Measurements from ENCODE around the gene OBP2A.
"Not testable (repeated sequence)": the region's sequence is repeated elsewhere in the genome, so short reads cannot be mapped to it uniquely, and the experiment has no call there.

The OBP2A gene

GRCh38 chr9:135536216-135536615, 9.7 kb upstream of the OBP2A start:
- in situ Hi-C loops (cut with HindIII; ENCODE audit: low pct_unique_long_range_greater_than_20kb, low sequenced_read_pairs), result no loop called here
- TF ChIP-seq JUND (IDR thresholded peaks at IDR 0.05; ENCODE audit: low read depth), result no peak
- no peak for DNase-seq (ENCODE audit: low read depth in 1 of 2, low spot score in 1 of 2)

- DNase-seq (ENCODE audit: low read depth in 1 of 2, low spot score in 1 of 2); in situ Hi-C loops (cut with HindIII; ENCODE audit: low pct_unique_long_range_greater_than_20kb, low sequenced_read_pairs): not testable (repeated sequence)
Observed at GRCh38 chr9:135543262-135543894, 2.5 kb upstream of the OBP2A start.

- TF ChIP-seq JUND (IDR thresholded peaks at IDR 0.05; ENCODE audit: low read depth), result no peak
- DNase-seq (ENCODE audit: low read depth in 1 of 2, low spot score in 1 of 2), result no peak
- in situ Hi-C loops (cut with HindIII; ENCODE audit: low pct_unique_long_range_greater_than_20kb, low sequenced_read_pairs), result no loop called here
Observed at GRCh38 chr9:135544981-135545635, 818 bp upstream of the OBP2A start.

GRCh38 chr9:135546792-135547617, 1.1 kb downstream of the OBP2A start:
- in situ Hi-C loops (cut with HindIII; ENCODE audit: low pct_unique_long_range_greater_than_20kb, low sequenced_read_pairs); DNase-seq (ENCODE audit: low read depth in 1 of 2, low spot score in 1 of 2): not testable (repeated sequence)

- in situ Hi-C loops (cut with HindIII; ENCODE audit: low pct_unique_long_range_greater_than_20kb, low sequenced_read_pairs), result no loop called here
- DNase-seq (ENCODE audit: low read depth in 1 of 2, low spot score in 1 of 2), result no peak
- no peak for TF ChIP-seq JUND (IDR thresholded peaks at IDR 0.05; ENCODE audit: low read depth)
Observed at GRCh38 chr9:135547756-135548736, 2.1 kb downstream of the OBP2A start.

GRCh38 chr9:135549478-135550343, 3.8 kb downstream of the OBP2A start:
- DNase-seq (ENCODE audit: low read depth in 1 of 2, low spot score in 1 of 2); in situ Hi-C loops (cut with HindIII; ENCODE audit: low pct_unique_long_range_greater_than_20kb, low sequenced_read_pairs): not testable (repeated sequence)

GRCh38 chr9:135550344-135550918, 4.5 kb downstream of the OBP2A start:
- TF ChIP-seq JUND (IDR thresholded peaks at IDR 0.05; ENCODE audit: low read depth), result no peak
- in situ Hi-C loops (cut with HindIII; ENCODE audit: low pct_unique_long_range_greater_than_20kb, low sequenced_read_pairs), result no loop called here
- no peak for DNase-seq (ENCODE audit: low read depth in 1 of 2, low spot score in 1 of 2)

GRCh38 chr9:135551031-135551430, 5.1 kb downstream of the OBP2A start:
- no peak for DNase-seq (ENCODE audit: low read depth in 1 of 2, low spot score in 1 of 2)
- no peak for TF ChIP-seq JUND (IDR thresholded peaks at IDR 0.05; ENCODE audit: low read depth)
- in situ Hi-C loops (cut with HindIII; ENCODE audit: low pct_unique_long_range_greater_than_20kb, low sequenced_read_pairs), result no loop called here

GRCh38 chr9:135551456-135551855, 5.5 kb downstream of the OBP2A start:
- no peak for TF ChIP-seq JUND (IDR thresholded peaks at IDR 0.05; ENCODE audit: low read depth)
- in situ Hi-C loops (cut with HindIII; ENCODE audit: low pct_unique_long_range_greater_than_20kb, low sequenced_read_pairs), result no loop called here

GRCh38 chr9:135552021-135552697, 6.2 kb downstream of the OBP2A start:
- in situ Hi-C loops (cut with HindIII; ENCODE audit: low pct_unique_long_range_greater_than_20kb, low sequenced_read_pairs), result no loop called here
- DNase-seq (ENCODE audit: low read depth in 1 of 2, low spot score in 1 of 2), result no peak
- no peak for TF ChIP-seq JUND (IDR thresholded peaks at IDR 0.05; ENCODE audit: low read depth)

More at GRCh38 chr9:135551456-135551855, 5.5 kb downstream of the OBP2A start:
- no peak for DNase-seq (ENCODE audit: low read depth in 1 of 2, low spot score in 1 of 2)
